Dedifferentiated amniotic fluid mesenchymal stem cell (primary cell): Measurements from ENCODE around the gene LRRC74B.
A peak's percentile ranks its signal among the peaks of the same experiment; 100 is the strongest.
"Not testable (repeated sequence)": the region's sequence is repeated elsewhere in the genome, so short reads cannot be mapped to it uniquely, and the experiment has no call there.

Experiments used
- DNase-seq: peaks from one replicate; pipeline ENCODE4 v3.0.0-alpha.2; 2016; ENCODE audit errors: extremely low spot score

Gene LRRC74B

GRCh38 chr22:21045585-21046294 lies at the start of gene LRRC74B:
Gene LRRC74B, plus strand, starts transcription at chr22:21045946. Its CDS starts 41 bp downstream, at chr22:21045987.
- peak; percentile 74 for DNase-seq

- DNase-seq = no peak
Observed at GRCh38 chr22:20996031-20996410, 49.7 kb upstream of the LRRC74B start.

- DNase-seq = no peak
Observed at GRCh38 chr22:20996598-20997535, 48.9 kb upstream of the LRRC74B start.

- DNase-seq = no peak
Observed at GRCh38 chr22:20997536-20998257, 48.0 kb upstream of the LRRC74B start.

GRCh38 chr22:20998411-20999336 lies 47.1 kb upstream of the LRRC74B start:
- no peak for DNase-seq

GRCh38 chr22:20999350-21000206 lies 46.2 kb upstream of the LRRC74B start:
- no peak for DNase-seq

- no peak for DNase-seq
Observed at GRCh38 chr22:21000207-21000986, 45.3 kb upstream of the LRRC74B start.

GRCh38 chr22:21000987-21001600 lies 44.7 kb upstream of the LRRC74B start:
- no peak for DNase-seq

- peak; percentile 95 for DNase-seq
Observed at GRCh38 chr22:21001601-21002325, 44.0 kb upstream of the LRRC74B start, which contains the start of gene THAP7. Gene THAP7, minus strand, starts transcription at chr22:21002118. Its CDS starts 207 bp downstream, at chr22:21001911.

- DNase-seq = no peak
Observed at GRCh38 chr22:21003782-21004181, 42.0 kb upstream of the LRRC74B start.

- DNase-seq = not testable (repeated sequence)
Observed at GRCh38 chr22:21009208-21009607, 36.5 kb upstream of the LRRC74B start.

- no peak for DNase-seq
Observed at GRCh38 chr22:21009638-21010425, 35.9 kb upstream of the LRRC74B start.

GRCh38 chr22:21010426-21011113 lies 35.2 kb upstream of the LRRC74B start:
- no peak for DNase-seq

- no peak for DNase-seq
Observed at GRCh38 chr22:21012446-21013407, 33.0 kb upstream of the LRRC74B start.

- DNase-seq = no peak
Observed at GRCh38 chr22:21013657-21014201, 32.0 kb upstream of the LRRC74B start.
